Fibroblast of the aortic adventitia (primary cell): ENCODE results near the gene FNBP1L. TPM values are rescaled to one million over a fixed set of nuclear protein-coding genes. Genes with fewer than 3 reads are reported as not detected.
"Not testable (repeated sequence)": the region's sequence is repeated elsewhere in the genome, so short reads cannot be mapped to it uniquely, and the experiment has no call there.

Experiments used
- DNase-seq: peaks from one replicate; pipeline ENCODE4 v3.0.0-alpha.2; 2010; ENCODE audit warnings: low read depth
- H3K4me3 ChIP-seq: 2 replicates; pipeline ENCODE4 v1.5.1; 2011; ENCODE audit warnings: low read depth, mild to moderate bottlenecking, control low read depth, low read length, moderate library complexity
- CTCF ChIP-seq: IDR thresholded peaks from 2 replicates; pipeline ENCODE4 v1.5.1; 2011; ENCODE audit warnings: mild to moderate bottlenecking, low read length, control low read depth, inconsistent platforms; ENCODE audit not compliant: insufficient read depth
- total RNA-seq: library from RNA; depleted of rRNA; stranded (reverse); fragments of >200 nt; gene quantifications from 2 replicates; pipeline ENCODE4 v1.2.3, GENCODE V29; 2012; ENCODE audit warnings: low replicate concordance

FNBP1L gene
- total RNA-seq, 1 donor: 15.0 TPM

- no peak for TF ChIP-seq CTCF
- no peak overlapping the region for H3K4me3 ChIP-seq
- no peak for DNase-seq
Observed at GRCh38 chr1:93549811-93550210, 101.9 kb downstream of the FNBP1L start.

GRCh38 chr1:93552741-93553455, 105.0 kb downstream of the FNBP1L start:
- no peak for TF ChIP-seq CTCF
- H3K4me3 ChIP-seq: no peak overlapping the region
- peak; percentile 65 for DNase-seq

GRCh38 chr1:93553886-93554490, 106.1 kb downstream of the FNBP1L start:
- not testable (repeated sequence) for DNase-seq, H3K4me3 ChIP-seq

- no peak for DNase-seq
- H3K4me3 ChIP-seq: no peak overlapping the region
Observed at GRCh38 chr1:93554883-93555872, 107.3 kb downstream of the FNBP1L start.

GRCh38 chr1:93556291-93556690, 108.4 kb downstream of the FNBP1L start:
- no peak for TF ChIP-seq CTCF
- H3K4me3 ChIP-seq: no peak overlapping the region

More at GRCh38 chr1:93554883-93555872, 107.3 kb downstream of the FNBP1L start:
- TF ChIP-seq CTCF: no peak

GRCh38 chr1:93559045-93559444, 111.1 kb downstream of the FNBP1L start:
- no peak for DNase-seq
- no peak overlapping the region for H3K4me3 ChIP-seq
- no peak for TF ChIP-seq CTCF

More at GRCh38 chr1:93556291-93556690, 108.4 kb downstream of the FNBP1L start:
- DNase-seq: no peak

- no peak for DNase-seq
- no peak for TF ChIP-seq CTCF
- H3K4me3 ChIP-seq: no peak overlapping the region
Observed at GRCh38 chr1:93559695-93560094, 111.8 kb downstream of the FNBP1L start.
